GM18502 (cell line): ENCODE results near the gene PIN1.
"Not testable (repeated sequence)": the region's sequence is repeated elsewhere in the genome, so short reads cannot be mapped to it uniquely, and the experiment has no call there.

Experiments used
- ATAC-seq: cut with Tn5 transposase; IDR thresholded peaks from one replicate; pipeline ENCODE4 v1.9.1; 2021; ENCODE audit warnings: mild to moderate bottlenecking; ENCODE audit not compliant: unreplicated experiment, poor library complexity

PIN1 gene

DNA sequence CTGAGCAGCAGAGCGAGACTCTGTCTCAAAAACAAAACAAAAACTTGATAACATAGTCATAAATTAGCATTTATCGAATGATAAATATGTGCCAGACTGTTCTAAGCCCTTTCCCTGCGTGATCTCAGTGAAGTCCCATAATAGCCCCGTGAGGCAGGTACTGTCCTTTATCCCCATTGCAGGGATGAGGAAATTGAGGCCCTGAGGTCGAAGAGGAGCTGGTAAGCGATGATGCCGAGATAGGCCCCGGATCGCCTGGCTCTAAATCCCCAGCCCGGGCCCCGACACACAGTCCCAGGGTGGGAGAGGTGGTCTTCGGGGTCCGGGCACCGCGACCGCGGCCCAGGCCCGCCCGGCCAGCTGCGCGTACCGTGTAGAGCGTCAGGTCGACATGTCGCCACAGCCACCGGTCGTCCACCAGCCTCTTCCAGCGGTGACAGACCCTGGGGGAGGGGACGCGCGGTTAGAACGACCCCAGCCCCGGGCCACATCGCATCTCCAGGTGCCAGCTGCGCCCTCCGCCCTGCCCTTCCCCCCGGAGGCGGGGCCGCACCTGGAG is 16.9 kb upstream of the PIN1 start:
- ATAC-seq, result no peak

DNA sequence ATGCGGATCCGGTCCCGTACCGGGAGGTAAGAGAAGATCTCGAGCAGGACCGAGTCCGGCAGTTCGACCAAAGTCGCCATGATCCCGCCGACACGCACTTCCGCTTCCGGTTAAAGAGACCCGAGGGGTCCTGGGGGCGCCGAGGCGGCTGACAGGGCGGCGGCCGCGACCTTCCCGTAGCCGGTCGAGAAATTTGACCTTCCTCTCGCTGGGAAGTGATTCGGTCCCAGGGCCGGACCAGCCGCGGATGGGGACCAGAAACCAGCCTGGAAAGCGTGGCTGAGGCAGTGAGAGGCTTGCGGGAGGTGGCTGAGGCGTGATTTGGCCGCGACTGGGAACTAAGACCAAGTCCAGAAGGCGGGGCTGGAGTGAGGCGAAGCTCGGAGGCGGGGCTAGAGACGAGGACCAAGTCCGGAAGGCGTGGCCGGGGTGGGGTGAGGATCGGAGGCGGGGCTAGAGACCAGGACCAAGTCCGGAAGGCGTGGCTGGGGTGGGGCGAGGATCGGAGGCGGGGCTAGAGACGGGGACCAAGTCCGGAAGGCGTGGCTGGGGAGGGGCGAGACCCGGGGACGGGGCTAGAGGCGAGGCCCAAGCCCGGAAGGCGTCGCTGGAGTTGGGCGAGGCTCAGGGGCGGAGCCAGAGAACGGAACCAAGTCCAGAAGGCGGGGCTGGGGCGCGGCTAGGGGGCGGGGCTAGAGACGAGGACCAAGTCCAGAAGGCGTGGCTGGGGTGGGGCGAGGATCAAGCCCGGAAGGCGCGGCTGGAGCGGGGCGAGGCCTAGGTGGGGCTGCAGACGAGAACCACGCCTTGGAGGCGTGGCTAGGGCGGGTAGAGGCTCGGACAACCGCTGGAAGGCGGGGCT is 16.2 kb upstream of the PIN1 start, which contains the start of gene FBXL12:
Gene FBXL12 (minus strand): TSS at position 346 of the 862 bp plus-strand sequence. CDS start 266 bp downstream, at position 80.
- ATAC-seq, result peak; percentile 83

DNA sequence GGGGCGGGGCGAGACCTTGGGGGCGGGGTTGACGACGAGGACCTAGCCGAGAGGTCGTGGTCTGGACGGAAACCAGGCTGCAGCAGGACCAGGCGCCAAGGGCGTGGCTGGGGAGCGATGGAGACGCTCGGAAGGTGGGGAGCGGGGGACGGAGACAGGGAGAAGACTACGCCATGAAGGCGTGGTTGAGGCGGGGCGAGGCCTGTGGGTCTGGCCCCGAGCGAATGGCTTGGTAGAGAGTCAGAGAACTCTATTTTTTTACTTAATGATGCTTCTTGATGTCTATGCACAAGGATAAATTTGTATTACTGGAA is 15.6 kb upstream of the PIN1 start:
- ATAC-seq, result no peak

DNA sequence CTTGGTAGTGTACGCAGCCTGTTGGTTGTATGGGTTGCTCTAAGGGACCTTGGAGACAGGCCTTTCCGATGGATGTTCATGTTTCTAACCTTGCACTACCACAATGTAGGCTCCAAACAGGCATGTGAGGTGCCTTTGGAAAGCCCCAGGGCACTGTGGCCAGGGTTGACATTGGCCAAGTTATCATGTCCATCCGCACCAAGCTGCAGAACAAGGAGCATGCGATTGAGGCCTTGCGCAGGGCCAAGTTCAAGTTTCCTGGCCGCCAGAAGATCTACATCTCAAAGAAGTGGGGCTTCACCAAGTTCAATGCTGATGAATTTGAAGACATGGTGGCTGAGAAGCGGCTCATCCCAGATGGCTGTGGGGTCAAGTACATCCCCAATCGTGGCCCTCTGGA is 15.1 kb upstream of the PIN1 start:
- not testable (repeated sequence) for ATAC-seq

DNA sequence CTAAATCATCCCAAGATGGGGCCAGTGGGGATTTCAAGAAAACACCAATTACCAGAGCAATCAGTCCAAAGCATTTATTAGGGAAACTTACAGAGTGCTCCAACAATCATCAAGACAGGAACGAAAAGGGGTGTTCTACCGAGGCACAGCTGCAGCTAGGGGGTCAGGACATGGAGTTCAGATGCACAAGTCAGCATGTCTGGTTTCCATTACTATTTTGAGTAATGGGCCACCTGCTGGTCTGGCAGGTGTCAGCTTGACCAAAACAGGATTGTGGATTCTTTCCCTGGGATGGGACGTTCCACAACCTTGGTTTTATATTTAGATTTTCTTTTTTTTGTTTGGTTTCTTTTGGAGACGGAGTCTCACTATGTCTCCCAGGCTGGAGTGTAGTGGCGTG is 11.3 kb upstream of the PIN1 start:
- no peak for ATAC-seq

DNA sequence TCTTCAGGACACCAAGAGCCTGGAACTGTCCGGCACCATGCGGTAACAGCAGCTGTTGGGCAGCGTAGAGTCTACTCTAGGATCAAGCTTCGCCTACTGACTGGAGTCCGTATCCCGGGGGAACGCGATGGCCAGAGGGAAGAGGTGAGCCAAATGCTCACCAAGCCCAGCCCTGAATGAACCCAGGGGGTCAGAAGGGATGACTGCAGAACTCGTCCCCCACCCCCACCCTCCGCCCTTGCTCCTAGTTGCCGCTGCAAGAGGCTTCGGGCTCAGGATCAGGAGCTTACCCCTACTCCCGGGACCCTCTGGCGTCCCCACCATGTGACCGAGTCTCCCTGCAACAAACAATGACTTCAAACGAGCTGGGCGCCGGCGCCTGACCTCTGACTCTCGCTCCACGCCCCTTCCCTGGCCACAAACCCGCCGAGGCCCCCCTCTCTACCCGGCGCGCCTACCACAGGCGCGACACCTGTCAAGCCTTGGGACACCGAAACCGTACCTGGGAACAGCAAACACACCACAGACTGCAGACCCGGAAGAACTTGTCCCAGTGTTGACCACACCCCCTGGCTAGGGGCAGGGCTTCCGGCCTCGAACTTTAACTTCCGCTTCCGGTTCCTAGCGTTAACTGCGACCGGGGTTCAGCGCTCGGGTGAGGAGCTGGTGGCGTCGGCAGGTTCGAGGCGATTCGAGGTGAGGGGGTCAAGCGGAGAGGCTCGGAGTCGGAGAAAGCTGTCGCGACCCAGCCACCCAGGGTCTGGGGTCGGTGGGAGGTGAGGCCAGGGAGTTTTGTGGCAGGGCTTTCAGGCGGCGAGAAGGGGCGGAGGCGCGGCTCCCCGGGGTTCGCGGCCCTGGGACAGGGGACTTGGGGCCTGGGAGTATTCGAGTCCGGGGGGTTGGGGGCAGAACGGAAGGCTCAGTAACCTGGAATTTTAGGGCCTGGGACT is 7.6 kb upstream of the PIN1 start, which contains the start of gene UBL5:
Gene UBL5 (plus strand): TSS at position 630 of the 950 bp plus-strand sequence. CDS start 420 bp downstream, outside the sequence.
- ATAC-seq, result peak; percentile 80

DNA sequence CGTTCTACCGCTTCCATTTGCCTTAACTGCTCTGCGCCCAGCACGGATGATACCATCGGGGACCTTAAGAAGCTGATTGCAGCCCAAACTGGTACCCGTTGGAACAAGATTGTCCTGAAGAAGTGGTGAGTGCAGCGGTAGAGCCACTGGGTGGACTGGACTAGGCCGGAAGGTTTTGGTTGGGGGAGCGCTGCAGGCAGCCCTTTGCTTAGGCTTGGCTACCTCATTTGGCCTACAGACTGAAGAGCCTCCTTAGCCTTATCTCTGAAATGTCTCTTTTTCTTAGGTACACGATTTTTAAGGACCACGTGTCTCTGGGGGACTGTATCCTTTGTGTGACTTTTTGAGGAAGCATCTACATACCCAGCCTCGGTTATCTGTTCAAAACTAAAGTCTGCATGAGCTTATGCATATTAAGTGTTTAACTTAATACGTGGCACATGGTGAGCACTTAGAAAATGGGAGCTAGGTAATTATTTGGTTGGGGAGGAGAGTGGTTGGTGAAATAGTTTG is 6.5 kb upstream of the PIN1 start:
- no peak for ATAC-seq

DNA sequence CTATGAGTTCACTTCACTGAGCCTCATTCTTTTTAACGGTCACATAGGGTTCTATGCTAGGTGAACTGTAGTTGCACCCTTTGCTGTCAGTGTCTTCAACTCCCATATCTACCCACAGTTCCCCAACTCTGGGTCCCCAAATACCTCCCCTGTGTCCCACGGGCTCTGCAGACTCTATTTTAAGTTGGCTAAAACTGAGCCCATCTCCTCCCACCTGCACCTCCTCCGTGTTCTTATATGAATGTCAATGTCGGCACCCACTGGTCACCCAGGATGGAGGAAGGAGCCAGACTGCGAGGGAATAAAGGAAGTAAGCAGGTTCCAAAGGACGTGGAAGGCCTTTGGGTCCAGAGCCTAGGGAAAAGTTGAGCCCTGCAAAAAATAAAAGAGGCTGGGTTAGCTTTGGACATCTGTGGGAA is 802 bp upstream of the PIN1 start:
- no peak for ATAC-seq

DNA sequence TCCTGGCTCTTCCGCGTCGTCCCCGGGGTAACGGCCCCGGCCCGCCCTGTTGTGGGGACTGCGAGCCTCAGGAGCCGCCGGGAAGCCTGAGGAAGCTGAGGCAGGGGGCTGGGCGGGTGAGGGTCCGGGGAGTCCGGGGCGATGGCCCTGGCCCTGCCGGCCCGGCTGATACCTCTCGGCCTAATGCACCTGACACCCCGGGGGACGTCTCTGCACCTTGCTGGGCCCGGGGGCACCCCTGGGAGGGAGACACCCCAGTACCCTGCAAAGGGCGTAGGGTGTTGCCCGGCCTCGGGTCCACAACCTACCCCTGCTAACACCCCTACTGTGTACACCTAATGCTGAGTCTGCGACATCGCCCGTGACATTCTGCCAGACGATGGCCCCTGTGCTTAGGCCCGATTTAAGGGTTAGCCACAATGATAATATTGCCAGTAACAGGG is 410 bp downstream of the PIN1 start:
- peak; percentile 25 for ATAC-seq

DNA sequence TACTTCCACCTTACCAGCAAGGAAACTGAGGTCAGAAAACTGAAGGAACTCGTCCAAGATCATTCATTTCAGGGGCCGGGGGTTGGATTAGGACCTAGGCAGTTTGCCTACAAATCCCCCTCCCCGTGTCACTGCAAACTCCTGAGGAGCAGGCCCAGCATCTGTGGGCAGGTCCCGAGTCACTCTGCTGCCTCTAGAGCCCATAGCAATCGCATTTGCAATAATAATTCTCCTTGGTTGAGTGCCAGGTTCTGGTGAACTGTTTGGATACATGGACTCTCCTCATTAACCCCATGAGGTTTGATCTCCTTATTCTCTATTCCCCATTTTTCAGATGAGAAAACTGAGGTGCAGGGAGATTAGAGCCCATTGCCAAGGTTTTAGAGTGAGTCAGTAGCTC is 903 bp downstream of the PIN1 start:
- no peak for ATAC-seq

DNA sequence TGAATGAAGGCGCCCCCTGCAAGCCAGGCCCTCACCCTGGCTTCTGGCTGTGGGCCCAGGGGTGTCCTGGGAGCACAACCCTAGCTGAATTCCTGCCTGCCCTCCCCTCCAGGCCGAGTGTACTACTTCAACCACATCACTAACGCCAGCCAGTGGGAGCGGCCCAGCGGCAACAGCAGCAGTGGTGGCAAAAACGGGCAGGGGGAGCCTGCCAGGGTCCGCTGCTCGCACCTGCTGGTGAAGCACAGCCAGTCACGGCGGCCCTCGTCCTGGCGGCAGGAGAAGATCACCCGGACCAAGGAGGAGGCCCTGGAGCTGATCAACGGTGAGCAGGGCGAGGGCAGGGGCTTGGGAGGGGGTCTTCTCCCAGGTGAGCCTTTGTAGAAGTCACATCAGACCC is 3.2 kb downstream of the PIN1 start:
- ATAC-seq, result no peak

DNA sequence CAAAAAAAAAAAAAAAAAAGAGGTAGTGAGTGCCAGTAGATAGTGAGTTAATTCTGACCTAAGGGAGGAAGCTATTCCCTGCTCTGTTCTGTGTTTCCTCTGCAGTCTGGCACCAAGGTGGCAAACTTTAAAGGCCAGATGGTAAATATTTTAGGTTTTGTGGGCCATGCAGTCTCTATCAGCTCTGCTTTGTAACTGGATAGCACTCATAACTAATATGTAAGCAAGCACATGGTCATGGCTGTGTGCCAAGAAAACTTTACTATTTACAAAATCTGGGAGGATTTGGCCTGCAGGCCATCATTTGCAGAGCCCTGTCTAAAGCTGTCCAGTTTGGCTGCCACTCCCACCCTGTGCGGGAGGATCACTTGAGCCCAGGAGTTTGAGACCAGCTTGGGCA is 4.3 kb downstream of the PIN1 start:
- ATAC-seq, result no peak

DNA sequence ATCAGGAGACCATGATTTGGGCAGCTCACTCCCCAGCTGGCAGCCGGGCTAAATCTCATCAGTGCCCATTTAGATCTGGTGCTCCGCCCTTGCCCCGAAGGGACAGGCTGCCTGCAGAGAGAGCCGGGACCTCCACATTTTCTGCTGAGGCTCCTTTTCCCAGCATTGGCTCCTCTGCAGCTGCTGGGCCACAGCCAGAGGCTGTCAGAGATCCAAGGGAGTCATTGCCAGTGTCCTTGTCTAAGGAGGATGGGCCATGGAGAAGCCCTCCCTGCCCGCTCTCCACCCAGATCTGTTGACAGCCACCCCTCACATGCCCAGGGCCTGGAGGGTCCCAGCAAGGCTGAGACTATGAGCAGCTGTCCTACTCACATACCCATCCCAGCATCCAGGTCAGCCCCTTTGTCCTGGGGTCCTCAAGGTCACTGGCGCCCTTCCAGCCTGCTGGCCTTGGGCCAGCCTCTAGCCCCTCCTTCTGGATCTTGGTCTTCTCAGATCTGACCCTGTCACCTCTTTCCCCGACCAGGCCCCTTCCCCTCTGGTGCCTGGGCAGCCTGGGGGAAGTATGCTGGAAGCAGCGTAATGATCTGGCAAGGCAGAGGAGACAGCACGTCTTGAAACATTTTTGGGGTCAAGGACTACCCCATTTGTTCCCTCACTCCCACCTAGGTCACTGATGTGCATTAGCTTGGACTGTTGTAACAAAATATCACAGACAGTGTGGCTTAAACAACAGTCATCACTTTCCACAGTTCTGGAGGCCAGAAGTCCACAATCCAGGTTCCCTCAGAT is 7.9 kb downstream of the PIN1 start:
- no peak for ATAC-seq

DNA sequence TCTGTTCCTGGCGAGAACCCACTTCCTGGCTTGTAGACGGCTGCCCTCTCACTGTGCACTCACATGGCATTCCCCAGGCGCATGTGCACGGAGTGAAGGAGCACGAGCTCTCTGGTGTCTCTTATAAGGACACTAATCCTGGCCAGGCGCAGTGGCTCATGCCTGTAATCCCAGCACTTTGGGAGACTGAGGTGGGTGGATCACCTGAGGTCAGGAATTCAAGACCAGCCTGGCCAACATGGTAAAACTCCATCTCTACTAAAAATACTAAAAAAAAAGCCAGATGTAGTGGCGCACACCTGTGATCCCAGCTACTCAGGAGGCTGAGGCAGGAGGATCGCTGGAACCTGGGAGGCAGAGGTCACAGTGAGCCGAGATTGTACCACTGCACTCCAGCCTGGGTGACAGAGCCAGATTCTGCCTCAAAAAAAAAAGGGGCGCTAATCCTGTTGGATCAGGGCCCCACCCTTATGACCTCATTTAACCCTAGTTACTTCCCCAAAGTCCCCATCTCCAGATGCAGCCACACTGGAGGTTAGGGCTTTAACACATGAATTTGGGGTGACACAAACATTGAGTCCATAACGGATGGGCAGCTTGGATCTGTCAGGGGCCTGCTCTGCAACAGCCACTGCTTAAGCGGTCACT is 8.6 kb downstream of the PIN1 start:
- ATAC-seq, result not testable (repeated sequence)

DNA sequence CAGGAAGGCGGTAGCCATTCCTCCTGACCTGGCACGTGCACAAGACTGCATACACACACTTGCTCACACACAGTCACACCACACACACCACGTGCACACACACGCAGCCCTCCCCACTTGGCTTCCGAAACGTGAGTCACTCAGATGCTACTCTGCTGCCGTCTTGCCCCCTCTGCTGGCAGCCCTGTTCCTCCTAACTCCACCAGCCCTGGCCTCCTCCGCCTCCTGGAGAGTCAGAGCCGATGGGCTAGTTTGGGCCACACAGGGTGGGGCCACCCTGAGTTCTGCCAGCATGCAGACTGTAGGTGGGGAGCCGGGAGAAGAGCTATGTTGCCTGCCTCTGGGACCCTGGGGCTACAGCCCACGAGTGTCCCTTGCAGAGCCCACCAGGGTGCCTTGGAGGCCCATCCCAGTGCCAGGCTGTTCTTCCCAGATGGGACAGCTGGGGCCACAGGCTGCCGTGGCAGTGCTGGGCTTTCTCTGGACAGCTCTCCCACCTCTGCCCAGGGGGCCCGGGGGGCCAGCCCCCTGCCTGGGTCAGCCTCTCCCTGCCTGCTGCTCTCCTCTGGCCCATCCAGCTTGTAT is 12.1 kb downstream of the PIN1 start:
- no peak for ATAC-seq

DNA sequence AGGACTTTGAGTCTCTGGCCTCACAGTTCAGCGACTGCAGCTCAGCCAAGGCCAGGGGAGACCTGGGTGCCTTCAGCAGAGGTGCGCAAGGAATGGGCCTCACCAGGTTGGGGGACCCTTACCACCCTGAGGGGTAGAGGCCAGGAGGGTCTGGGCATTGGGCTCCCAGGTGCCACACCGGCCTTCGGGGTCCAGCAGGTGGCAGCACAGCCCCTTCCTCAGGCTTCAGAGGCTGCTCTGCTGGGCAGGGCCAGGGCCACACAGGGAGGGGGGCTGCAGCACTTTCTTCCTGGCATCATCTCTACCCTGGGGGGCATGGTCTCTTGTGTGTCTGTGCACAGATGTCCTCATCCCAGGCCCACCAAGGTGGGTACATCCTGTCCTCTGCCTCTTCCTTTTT is 12.9 kb downstream of the PIN1 start:
- no peak for ATAC-seq

DNA sequence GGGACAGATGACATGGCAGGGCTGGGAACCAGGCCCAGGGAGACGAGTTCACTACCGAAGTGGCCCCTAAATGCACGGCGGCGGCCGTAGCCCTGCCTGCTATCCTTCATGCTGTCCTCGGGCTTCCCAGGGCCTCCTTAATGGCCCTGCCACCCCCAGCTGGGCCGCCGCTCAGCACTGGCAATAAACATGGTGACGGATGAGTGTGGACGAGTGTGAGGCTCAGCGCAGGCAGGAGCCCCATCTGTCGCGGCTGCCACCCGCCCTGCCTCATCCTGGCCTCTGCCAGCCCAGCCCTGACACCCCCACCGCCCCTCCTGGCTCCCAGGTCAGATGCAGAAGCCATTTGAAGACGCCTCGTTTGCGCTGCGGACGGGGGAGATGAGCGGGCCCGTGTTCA is 13.6 kb downstream of the PIN1 start:
- no peak for ATAC-seq

DNA sequence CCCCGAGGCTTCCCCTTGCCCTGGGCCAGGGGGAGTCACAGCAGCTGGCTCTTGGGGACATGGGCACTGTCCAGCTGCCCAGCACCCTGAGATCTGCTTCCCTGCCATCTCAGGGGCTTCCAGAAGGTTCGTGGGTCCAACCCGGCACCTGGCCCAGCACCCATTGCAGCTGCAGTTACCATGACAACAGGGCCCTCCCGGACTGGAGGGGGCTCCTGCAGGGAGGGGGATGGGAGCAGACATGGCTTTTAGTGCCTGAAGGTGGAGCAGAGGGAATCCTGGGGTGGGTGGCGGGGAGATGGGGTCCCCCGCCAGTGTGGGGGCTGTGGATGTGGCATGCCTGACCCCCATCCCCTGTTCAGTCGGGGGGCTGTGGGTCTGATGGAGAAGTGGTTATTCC is 14.7 kb downstream of the PIN1 start:
- ATAC-seq, result no peak
